Activated T-cell treated with anti-CD3 and anti-CD28 coated beads, Interleukin-2, amount 50 U/mL, for 24 hours (primary cell): ENCODE data around the gene ZC2HC1C.
A peak's percentile ranks its signal among the peaks of the same experiment; 100 is the strongest.
"Not testable (repeated sequence)": the region's sequence is repeated elsewhere in the genome, so short reads cannot be mapped to it uniquely, and the experiment has no call there.

ENCODE experiments used
- DNase-seq: peaks from one replicate; pipeline ENCODE4 v3.0.0-alpha.2; 2020
- H3K27ac Mint-ChIP-seq: 2 replicates; pipeline ENCODE4 v1.8.0; 2020; ENCODE audit warnings: mild to moderate bottlenecking, mixed read lengths
- H3K27me3 Mint-ChIP-seq: 2 replicates; pipeline ENCODE4 v1.8.0; 2020; ENCODE audit warnings: mixed read lengths
- H3K36me3 Mint-ChIP-seq: 2 replicates; pipeline ENCODE4 v1.8.0; 2020; ENCODE audit warnings: low read depth, mixed read lengths
- H3K4me1 Mint-ChIP-seq: 2 replicates; pipeline ENCODE4 v1.8.0; 2020; ENCODE audit warnings: low read depth, mixed read lengths
- H3K4me3 Mint-ChIP-seq: 2 replicates; pipeline ENCODE4 v1.8.0; 2020; ENCODE audit warnings: mild to moderate bottlenecking, moderate library complexity, mixed read lengths
- H3K9me3 Mint-ChIP-seq: 2 replicates; pipeline ENCODE4 v1.8.0; 2020; ENCODE audit warnings: mixed read lengths

Gene ZC2HC1C

GRCh38 chr14:75067212-75067611 is 2.2 kb upstream of the ZC2HC1C start:
- Mint-ChIP-seq H3K27me3 (no peaks in the 10 kb centered on the region), H3K27ac (no peak overlapping the region), H3K9me3 (no peaks in the 10 kb centered on the region), H3K4me3 (no peak overlapping the region), H3K4me1 (peaks cover 22% of the 10 kb centered on the region), H3K36me3 (peaks cover 16% of the 10 kb centered on the region)
- no peak for DNase-seq

GRCh38 chr14:75067765-75068164 is 1.7 kb upstream of the ZC2HC1C start:
- not testable (repeated sequence) for H3K27ac Mint-ChIP-seq, DNase-seq, H3K4me3 Mint-ChIP-seq, H3K9me3 Mint-ChIP-seq, H3K27me3 Mint-ChIP-seq
- peaks cover 18% of the 10 kb centered on the region for H3K4me1 Mint-ChIP-seq
- H3K36me3 Mint-ChIP-seq = peaks cover 13% of the 10 kb centered on the region

GRCh38 chr14:75068294-75069120 is 934 bp upstream of the ZC2HC1C start:
- H3K4me3 Mint-ChIP-seq = no peak overlapping the region
- H3K36me3 Mint-ChIP-seq = peaks cover 6% of the 10 kb centered on the region
- no peak for DNase-seq
- H3K9me3 Mint-ChIP-seq = no peaks in the 10 kb centered on the region
- no peaks in the 10 kb centered on the region for H3K27me3 Mint-ChIP-seq
- H3K27ac Mint-ChIP-seq = no peak overlapping the region
- H3K4me1 Mint-ChIP-seq = peaks cover 12% of the 10 kb centered on the region

DNA sequence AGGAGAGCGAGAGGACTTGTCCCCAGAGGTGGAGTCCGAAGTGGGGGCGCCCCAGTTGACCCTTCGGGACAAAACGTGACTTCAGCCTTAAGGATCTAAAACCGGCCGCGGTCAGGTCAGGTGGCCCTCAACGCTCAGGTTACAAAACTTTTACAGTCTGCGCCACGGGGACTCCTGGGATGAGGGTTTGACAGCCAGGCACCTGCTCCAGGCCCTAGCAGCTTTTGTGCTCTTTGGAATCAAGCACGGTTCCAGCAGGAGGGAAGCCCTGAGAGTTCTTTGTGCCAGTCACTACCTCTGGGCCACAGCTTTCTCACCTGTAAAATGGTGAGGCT is 337 bp downstream of the ZC2HC1C start:
- no peaks in the 10 kb centered on the region for H3K9me3 Mint-ChIP-seq
- H3K27ac Mint-ChIP-seq = peak overlapping the region; percentile 74
- no peaks in the 10 kb centered on the region for H3K36me3 Mint-ChIP-seq

GRCh38 chr14:75070383-75070782 is 942 bp downstream of the ZC2HC1C start:
- no peaks in the 10 kb centered on the region for H3K9me3 Mint-ChIP-seq
- DNase-seq = no peak
- no peak overlapping the region for H3K4me3 Mint-ChIP-seq
- no peaks in the 10 kb centered on the region for H3K36me3 Mint-ChIP-seq
- H3K27ac Mint-ChIP-seq = no peak overlapping the region
- H3K27me3 Mint-ChIP-seq = no peaks in the 10 kb centered on the region
- peaks cover 4% of the 10 kb centered on the region for H3K4me1 Mint-ChIP-seq

More for the DNA sequence above, 337 bp downstream of the ZC2HC1C start:
- Mint-ChIP-seq H3K27me3 (no peaks in the 10 kb centered on the region), H3K4me3 (no peak overlapping the region), H3K4me1 (peaks cover 4% of the 10 kb centered on the region)
- DNase-seq = no peak

GRCh38 chr14:75077794-75078193 is 8.4 kb downstream of the ZC2HC1C start:
- peaks cover 21% of the 10 kb centered on the region for H3K36me3 Mint-ChIP-seq
- no peak overlapping the region for H3K27ac Mint-ChIP-seq
- no peaks in the 10 kb centered on the region for H3K9me3 Mint-ChIP-seq
- no peaks in the 10 kb centered on the region for H3K27me3 Mint-ChIP-seq
- H3K4me3 Mint-ChIP-seq = no peak overlapping the region
- H3K4me1 Mint-ChIP-seq = peaks cover under 1% of the 10 kb centered on the region
- DNase-seq = no peak

DNA sequence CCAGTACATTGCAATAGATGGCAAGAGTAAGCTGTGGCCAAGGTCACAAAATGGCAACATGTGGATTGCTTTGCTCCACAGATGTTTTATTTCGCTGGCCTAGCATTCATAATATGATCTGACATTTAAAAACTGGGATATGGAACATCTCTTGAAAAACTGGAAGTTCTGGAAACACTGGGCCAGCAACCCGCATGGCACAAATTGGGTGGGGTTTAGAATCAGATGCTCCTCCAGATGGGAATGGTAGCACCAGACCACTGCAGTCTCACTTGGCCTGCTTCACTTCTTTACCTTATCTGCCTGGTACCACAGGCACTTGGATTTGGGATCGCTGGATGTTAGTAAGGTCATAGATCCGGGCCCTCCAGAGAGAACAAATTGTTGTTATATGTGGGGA is 10.1 kb downstream of the ZC2HC1C start:
- Mint-ChIP-seq H3K9me3 (no peaks in the 10 kb centered on the region), H3K4me1 (peaks cover 9% of the 10 kb centered on the region), H3K36me3 (peaks cover 39% of the 10 kb centered on the region), H3K4me3 (no peak overlapping the region), H3K27me3 (no peaks in the 10 kb centered on the region), H3K27ac (no peak overlapping the region)
- no peak for DNase-seq

DNA sequence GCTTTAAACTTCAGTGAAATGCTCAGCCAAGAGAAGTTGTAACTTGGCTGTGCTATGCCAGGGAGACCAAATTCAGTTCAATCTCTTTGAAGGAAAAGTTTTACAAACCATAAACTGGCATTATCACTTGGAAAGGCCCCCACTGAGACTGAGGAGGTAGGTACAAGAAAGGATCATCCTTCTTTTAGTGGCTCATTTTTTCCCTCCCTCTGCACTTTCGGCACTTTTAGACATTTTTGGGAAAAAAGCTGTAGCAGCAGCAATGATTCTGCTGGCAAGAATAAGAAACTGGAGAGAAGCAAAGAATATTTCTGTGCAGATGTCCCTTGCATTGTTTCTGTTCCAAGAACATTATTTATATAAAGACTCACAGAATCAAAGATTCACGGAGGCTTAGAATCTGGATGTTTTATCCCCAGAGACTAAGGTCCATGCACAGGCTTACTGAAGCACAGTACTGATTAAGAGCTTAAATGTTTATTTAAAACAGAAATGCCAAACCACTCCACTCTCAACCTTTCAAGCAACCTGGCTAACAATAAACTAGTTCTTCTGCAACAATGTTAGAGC is 12.3 kb downstream of the ZC2HC1C start:
- Mint-ChIP-seq H3K4me1 (peaks cover 9% of the 10 kb centered on the region), H3K27ac (no peak overlapping the region), H3K4me3 (no peak overlapping the region), H3K36me3 (peaks cover 59% of the 10 kb centered on the region), H3K9me3 (no peaks in the 10 kb centered on the region), H3K27me3 (no peaks in the 10 kb centered on the region)
- DNase-seq = no peak

DNA sequence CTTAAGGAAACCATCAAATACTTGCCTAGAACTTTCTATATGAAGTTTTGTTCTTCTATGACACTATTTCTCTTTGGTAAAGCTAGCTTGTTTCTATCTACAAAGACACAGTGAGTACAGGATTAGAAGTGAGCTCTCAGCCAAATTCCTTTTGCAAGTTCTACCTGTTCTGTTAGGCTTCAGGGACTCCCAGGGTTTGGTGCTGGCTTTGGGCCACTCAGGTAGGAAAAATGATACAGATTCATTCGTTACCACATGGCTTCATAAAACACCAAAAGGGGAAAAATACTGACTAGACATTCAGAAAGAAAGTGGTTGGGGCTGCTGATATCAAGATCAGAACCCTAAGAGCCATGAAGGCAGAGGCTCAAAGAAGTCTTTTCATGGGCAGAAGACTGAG is 13.8 kb downstream of the ZC2HC1C start:
- Mint-ChIP-seq H3K9me3 (no peaks in the 10 kb centered on the region), H3K27ac (peak overlapping the region; percentile 79), H3K36me3 (peaks cover 74% of the 10 kb centered on the region), H3K4me1 (peaks cover 9% of the 10 kb centered on the region), H3K27me3 (no peaks in the 10 kb centered on the region), H3K4me3 (no peak overlapping the region)
- DNase-seq = no peak

DNA sequence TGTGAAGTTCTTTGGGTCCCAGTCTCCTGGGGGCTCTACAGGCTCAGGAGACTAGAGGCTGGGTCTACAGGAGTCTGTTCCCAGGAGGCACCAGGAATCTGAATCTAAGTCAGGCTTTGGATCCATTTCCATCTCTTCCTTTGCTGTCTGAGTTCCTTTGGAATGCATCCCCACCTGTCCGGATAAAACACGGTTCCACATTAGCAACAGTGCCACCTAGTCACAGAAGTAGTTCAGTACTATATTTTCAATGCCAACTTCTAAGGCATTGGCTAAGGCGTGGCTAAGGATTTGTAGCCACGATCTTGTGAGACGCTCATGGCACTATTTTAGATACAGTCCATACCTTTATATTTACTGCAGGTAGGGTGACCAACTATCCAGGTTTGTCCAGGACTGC is 15.1 kb downstream of the ZC2HC1C start:
- Mint-ChIP-seq H3K4me1 (peaks cover 9% of the 10 kb centered on the region), H3K4me3 (no peak overlapping the region), H3K36me3 (peaks cover 84% of the 10 kb centered on the region), H3K27ac (peak overlapping the region; percentile 26), H3K27me3 (no peaks in the 10 kb centered on the region), H3K9me3 (no peaks in the 10 kb centered on the region)
- no peak for DNase-seq

- Mint-ChIP-seq H3K4me3 (no peak overlapping the region), H3K4me1 (peaks cover 5% of the 10 kb centered on the region), H3K9me3 (no peaks in the 10 kb centered on the region), H3K36me3 (peaks cover 89% of the 10 kb centered on the region), H3K27me3 (no peaks in the 10 kb centered on the region), H3K27ac (no peak overlapping the region)
- DNase-seq = no peak
Measured at GRCh38 chr14:75088153-75088552, 18.7 kb downstream of the ZC2HC1C start.

DNA sequence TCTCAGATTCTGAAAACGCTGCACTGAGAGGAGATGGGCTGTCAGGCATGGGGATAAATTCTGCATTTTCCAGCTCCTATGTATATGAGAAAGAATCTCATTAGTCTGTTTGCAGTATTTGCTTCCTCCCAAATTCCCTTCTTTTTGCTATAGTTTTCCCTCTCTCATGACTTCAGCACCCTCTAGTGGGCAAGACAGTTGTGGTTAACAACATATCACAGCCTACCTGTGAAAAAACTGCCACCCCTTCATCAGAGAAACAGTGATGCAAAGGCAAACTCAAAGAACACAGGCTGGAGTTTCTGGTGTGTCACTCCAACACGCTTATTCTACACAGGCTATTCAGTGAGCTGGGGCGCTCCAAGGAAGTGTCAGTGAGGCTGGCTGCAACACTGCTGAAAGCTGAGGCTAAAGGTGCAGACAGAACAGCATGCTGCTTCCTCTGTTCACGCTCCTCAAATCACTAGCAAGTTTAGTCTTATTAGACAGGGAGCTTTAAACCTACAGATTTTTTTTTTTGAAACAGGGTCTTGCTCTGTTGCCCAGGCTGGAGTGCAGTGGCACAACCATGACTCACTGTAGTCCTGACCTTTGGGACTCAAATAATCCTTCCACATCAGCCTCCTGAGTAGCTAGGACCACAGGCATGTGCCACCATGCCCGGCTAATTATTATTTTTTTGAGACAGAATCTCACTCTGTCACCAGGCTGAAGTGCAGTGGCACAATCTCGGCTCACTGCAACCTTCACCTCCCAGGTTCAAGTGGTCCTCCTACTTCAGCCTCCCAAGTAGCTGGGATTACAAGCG is 19.3 kb downstream of the ZC2HC1C start:
- no peaks in the 10 kb centered on the region for H3K27me3 Mint-ChIP-seq
- no peaks in the 10 kb centered on the region for H3K9me3 Mint-ChIP-seq

GRCh38 chr14:75090353-75090752 is 20.9 kb downstream of the ZC2HC1C start:
- Mint-ChIP-seq H3K4me3 (no peak overlapping the region), H3K9me3 (no peaks in the 10 kb centered on the region), H3K4me1 (no peaks in the 10 kb centered on the region), H3K36me3 (peaks cover 84% of the 10 kb centered on the region), H3K27ac (no peak overlapping the region), H3K27me3 (no peaks in the 10 kb centered on the region)
- DNase-seq = no peak

More for the DNA sequence above, 19.3 kb downstream of the ZC2HC1C start:
- H3K4me1 Mint-ChIP-seq = peaks cover under 1% of the 10 kb centered on the region
- peaks cover 86% of the 10 kb centered on the region for H3K36me3 Mint-ChIP-seq
- no peak overlapping the region for H3K27ac Mint-ChIP-seq
- no peak for DNase-seq
- H3K4me3 Mint-ChIP-seq = no peak overlapping the region

- peaks cover 85% of the 10 kb centered on the region for H3K36me3 Mint-ChIP-seq
- H3K27ac Mint-ChIP-seq = peak overlapping the region; percentile 31
- DNase-seq = no peak
- H3K27me3 Mint-ChIP-seq = no peaks in the 10 kb centered on the region
- H3K4me3 Mint-ChIP-seq = no peak overlapping the region
- H3K9me3 Mint-ChIP-seq = no peaks in the 10 kb centered on the region
- no peaks in the 10 kb centered on the region for H3K4me1 Mint-ChIP-seq
Measured at GRCh38 chr14:75091251-75091650, 21.8 kb downstream of the ZC2HC1C start.

- no peak overlapping the region for H3K27ac Mint-ChIP-seq
- H3K9me3 Mint-ChIP-seq = no peaks in the 10 kb centered on the region
- peaks cover 85% of the 10 kb centered on the region for H3K36me3 Mint-ChIP-seq
- no peak for DNase-seq
- H3K27me3 Mint-ChIP-seq = no peaks in the 10 kb centered on the region
- no peak overlapping the region for H3K4me3 Mint-ChIP-seq
- no peaks in the 10 kb centered on the region for H3K4me1 Mint-ChIP-seq
Measured at GRCh38 chr14:75092698-75093097, 23.3 kb downstream of the ZC2HC1C start.
